DMS153 treated with DMSO at 0.1 percent for 48 hours (cell line): Measurements from ENCODE around the gene HDHD3.
"Not testable (repeated sequence)": the region's sequence is repeated elsewhere in the genome, so short reads cannot be mapped to it uniquely, and the experiment has no call there.

ENCODE experiments used
- DNase-seq: peaks from one replicate; lab custom pipeline; 2025; ENCODE audit not compliant: unreplicated experiment; lab: John Stamatoyannopoulos, UW

HDHD3 gene, protein sequence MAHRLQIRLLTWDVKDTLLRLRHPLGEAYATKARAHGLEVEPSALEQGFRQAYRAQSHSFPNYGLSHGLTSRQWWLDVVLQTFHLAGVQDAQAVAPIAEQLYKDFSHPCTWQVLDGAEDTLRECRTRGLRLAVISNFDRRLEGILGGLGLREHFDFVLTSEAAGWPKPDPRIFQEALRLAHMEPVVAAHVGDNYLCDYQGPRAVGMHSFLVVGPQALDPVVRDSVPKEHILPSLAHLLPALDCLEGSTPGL

DNA sequence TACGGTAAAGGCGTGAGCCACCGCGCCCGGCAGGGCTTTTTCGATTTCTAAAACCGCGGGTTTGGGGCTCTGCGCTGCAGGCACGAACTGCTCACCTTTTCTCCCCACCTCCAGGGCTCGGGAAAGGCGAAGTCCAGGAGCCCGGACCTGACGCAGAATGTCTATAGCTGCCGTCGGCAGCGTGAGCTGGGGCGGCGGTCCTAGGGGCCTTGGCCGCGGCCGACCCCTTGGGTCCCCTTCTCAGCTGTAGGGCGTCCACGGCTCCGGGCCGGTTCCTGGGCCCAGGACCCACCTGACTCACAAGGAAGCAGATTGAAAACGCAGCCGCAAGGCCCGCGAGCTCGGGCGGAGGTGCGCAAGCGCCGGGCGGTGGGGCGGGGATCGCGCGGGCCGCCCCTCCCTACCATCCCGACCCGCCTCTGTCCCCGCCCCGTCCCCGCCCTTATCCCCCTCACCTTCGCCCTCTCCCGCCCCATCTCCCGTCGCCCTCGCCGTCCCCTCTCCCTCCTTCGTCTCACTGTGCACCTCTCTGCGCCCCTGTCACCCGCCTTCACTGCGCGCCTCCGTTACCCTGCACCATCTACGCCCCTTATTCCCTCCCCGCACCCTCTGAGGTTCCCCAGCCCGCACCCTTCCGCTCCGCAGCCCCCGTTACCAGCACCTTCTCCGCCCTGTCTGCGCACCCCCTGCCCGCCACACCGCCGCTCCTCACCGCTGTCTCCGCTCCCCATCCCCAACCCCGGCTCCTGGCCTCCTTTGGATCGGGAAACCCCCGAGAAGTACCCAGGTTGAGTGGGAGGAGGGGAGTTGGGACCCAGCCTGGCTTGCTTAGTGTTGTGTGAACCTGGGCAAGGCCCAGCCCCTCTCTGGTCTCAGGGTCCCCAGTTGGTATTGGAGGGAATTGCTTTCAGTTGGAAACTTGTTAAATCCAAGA lies at the start of gene HDHD3:
Gene HDHD3 (minus strand): TSS at position 353 of the 934 bp plus-strand sequence. CDS start 2,632 bp downstream, outside the sequence.
- no peak for DNase-seq

DNA sequence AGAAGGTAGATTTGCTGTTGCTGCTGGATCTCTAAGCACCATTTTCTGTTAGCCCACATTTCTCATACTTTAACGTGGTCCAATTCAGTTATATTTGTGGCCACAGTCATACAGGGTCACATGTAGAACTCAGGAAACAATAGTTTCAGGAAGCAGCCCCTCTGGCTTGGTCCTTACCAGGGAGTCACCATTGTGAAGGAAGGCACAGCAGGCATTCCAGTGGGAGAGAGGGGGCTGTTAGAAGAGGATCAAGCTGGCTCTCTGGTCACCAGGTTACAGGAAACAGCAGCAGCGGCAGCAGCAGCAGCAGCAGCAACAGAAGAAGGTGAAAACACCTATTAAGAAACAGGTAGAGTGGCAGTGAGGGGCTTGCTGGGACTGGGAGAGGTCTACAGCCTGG lies 48.3 kb upstream of the HDHD3 start:
- DNase-seq: no peak

DNA sequence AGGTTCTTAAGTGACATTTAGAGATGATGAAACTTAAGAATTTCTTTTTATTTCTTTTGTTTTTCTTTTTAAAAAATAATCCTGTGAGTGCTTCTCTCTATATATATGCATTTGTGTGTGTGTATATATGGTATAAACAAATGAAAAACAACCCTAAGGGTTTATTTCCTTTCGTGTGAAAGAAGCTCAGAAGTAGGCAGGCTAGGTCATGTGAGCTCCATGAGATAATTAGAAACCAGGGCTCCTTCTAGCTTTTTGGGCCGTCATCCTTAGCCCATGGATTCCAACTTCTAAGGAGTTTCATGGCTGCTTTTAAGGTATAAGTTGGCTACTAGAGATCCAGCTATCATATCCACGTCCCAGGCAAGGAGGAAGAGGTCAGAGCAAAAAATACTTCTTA lies 44.9 kb upstream of the HDHD3 start:
- no peak for DNase-seq

DNA sequence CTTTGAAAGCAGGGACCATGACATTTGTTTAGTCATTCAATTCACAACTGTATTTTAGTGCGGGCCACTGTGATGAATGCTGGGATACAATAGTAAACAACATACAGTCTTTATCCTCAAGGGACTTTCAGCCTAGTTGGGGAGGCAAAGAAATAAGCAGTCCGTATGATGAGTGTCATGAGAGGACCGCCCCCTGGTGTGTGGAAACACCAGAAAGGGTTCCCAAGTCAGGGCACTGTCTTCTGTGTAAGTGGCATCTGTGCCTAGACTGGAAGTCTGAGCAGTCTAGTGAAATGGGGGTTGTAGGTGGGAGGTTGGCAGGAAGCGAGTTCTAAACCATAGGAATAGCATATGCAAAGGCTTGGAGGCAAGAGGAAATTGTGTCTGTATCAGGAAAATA lies 40.6 kb upstream of the HDHD3 start:
- no peak for DNase-seq

DNA sequence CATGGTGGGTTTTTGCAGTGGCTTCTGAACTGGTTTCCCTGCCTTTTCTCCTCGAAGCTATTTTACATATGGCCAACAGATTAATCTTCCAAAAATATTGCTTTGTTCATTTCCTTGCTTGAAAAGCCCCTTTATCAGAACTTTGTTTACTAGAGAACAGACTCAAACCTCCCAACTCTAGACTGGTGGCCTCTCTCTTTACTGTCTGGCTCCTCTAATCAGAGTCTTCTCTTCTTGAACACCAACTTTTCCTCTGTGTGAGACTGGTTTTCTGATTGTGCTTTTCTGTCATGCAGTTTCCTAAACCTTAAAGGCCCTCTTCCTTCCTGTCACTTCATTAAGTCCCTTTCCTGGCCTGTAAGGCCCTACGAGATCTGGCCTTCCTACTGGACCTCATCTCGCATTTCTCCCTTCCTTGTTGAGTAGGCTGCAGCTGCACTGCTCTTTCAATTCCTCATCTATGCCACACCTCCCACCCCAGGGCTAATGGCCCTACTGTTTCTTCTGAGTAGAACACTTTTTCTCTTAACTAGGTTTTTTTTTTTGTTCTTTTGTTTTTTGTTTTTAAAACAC lies 39.4 kb upstream of the HDHD3 start:
- DNase-seq: no peak

DNA sequence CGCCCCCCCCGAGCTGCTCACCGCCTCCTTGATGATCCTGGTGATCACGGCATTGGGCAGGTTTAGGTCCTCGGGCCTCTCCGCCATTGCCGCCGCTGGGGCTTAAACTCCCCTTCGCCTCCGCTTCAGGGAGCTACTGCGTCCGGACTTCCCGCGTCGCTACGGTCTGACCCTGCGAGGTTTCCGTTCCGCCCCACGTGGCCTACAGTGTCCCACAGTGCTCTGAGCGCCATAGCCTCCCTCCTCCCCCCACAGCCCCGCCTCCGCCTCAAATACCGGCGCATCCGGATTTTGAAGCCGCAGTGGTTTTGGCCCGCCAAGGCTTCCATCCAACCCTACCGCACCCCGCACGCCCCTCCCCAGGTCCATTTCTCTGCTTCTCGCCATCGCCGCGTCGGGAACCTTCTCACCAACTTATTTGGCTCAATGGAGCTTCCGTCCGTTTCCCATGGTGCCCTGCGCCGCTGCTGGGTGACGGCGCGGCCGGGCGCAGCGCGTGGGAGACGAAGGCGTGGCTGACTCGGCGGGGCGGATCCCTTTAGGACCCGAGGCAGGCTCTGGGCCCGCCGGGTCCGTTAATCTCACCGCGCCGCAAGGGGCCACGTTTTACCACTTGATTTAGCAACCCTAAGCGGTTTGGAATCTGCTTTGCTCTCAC lies 33.5 kb upstream of the HDHD3 start, which contains the start of the genes C9orf43 and POLE3:
Gene C9orf43 (plus strand): TSS at position 541 of the 658 bp plus-strand sequence. CDS start 2,747 bp downstream, outside the sequence.
Gene POLE3 (minus strand): TSS at position 469 of the 658 bp plus-strand sequence. CDS start 382 bp downstream, at position 87.
- peak; percentile 95 for DNase-seq

DNA sequence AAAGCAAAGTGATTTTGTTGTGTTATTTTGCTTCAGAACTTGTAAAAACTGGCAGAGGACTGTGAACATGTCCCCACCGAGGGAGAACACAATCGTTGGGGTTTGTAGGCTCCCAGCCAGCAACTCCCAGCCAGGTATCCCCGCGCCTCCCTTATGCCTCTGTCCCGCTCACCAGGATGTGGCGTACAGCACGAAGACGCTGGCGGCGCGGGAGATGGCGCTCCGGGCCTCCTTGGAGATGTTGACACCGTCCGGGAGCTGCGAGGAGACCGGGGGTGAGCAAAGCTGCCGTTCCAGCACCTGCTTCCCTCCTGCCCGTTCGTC lies 33.1 kb upstream of the HDHD3 start:
- DNase-seq: no peak

DNA sequence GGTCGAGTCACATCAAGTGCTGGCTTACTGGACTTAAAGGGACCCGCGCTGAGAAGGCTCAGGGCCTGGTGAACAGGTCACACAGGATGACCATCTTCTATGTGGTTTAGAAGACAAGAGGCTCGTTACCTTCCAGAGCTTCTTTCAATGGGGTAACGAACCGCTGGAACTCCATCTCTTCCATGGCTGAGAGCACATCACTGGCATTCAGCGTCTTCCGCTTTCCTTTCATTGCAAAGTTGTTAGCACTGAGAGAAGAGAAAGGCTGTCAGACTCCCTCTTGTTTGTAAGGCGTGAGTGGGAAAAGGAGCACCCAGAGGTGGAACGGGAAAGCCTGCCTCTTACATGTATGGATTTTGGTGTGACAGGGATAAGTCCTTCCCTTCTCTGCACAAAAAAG lies 32.7 kb upstream of the HDHD3 start:
- no peak for DNase-seq

DNA sequence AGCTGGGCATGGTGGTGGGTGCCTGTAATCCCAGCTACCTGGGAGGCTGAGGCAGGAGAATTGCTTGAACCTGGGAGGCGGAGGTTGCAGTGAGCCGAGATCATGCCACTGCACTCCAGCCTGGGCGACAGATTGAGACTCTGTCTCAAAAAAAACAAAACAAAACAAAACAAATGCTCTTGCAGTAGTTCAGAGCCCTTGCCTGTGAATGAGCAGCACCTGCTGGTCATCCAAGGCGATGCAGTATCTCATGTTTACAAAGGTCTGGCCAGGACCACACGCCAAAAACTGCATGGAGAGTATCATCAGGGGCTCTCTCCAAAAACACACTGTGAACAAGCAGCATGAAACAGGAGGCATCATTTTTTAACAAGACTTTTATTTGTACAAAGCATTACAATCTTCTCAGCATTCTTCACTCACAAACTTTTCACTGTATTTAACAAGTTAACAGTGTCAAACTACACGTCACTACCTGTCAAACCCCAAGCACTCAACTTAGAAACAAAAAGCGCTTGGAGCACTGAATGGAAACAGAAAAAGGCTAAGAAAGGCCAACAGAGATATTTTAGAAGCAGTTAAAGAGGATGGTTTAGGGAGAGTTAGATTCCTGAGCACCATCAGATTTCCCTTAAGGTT lies 30.2 kb upstream of the HDHD3 start:
- peak; percentile 45 for DNase-seq

DNA sequence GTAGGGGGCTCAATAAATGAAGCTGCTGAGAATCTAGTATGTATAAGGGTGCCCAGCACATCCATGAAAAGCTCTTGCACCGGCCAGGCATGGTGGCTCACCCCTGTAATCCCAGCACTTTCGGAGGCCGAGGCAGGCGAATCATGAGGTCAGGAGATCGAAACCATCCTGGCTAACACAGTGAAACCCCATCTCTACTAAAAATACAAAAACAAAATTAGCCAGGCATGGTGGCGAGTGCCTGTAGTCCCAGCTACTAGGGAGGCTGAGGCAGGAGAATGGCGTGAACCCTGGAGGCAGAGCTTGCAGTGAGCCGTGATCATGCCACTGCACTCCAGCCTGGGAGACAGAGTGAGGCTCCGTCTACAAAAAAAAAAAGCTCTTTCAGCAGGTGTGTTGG lies 29.6 kb upstream of the HDHD3 start:
- DNase-seq: not testable (repeated sequence)

DNA sequence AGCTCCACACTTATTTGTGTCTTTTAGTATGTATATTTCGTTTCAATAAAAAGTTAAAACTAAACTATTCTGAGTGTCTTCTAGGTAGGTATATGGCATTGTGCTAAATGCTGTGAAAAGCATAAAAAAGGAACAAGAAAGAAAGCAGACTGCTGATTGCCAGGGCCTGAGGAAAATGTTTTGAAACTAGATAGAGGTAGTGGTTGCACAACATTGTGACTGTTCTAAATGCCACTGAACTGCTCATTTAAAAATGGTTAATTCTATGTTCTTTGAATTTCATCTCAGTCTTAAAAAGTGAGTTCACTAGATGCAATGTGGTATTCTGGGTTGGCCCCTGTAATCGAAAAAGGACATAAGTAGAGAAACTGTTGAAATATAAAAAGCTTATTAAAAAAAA lies 26.9 kb upstream of the HDHD3 start:
- DNase-seq: no peak

DNA sequence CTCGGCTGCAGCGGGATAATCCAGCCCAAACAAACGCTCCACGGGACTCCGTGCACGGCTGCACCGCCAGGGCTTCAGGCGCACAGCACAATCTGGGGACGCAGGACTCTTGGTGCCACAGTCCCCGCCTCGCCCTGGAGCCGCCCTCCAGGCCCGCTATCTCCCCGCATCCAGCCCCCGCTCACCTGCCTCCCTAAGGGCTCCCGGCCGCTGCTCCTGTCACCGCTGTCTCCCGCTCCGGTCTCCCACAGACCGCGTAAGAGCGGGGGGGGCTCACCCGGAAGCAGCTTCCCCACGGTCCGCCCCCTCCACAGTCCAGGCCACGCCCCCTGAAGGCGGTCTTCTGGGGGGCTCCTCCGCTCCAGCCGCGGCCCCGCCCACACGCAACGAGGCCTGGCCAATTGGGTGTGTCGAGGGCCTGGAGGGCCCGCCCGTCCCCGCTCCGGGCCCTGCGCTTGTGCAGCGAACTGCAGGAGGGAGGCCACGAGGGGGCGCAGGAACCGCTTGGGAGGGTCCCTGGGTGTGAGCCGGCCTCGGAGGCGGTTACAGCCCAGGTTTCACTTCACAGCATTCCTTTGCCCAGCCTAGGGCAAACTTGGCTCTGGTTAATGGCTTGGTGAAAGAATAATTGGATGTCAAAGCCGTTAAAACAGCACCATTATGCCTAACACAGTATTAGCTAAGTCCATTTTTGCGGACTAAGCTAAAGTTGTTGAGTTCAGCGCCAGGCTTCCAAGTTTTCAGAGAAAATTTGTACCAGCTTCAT lies 24.4 kb upstream of the HDHD3 start, which contains the start of gene ALAD:
Gene ALAD (minus strand): TSS at position 258 of the 766 bp plus-strand sequence. CDS start 7,725 bp downstream, outside the sequence.
- peak; percentile 96 for DNase-seq

DNA sequence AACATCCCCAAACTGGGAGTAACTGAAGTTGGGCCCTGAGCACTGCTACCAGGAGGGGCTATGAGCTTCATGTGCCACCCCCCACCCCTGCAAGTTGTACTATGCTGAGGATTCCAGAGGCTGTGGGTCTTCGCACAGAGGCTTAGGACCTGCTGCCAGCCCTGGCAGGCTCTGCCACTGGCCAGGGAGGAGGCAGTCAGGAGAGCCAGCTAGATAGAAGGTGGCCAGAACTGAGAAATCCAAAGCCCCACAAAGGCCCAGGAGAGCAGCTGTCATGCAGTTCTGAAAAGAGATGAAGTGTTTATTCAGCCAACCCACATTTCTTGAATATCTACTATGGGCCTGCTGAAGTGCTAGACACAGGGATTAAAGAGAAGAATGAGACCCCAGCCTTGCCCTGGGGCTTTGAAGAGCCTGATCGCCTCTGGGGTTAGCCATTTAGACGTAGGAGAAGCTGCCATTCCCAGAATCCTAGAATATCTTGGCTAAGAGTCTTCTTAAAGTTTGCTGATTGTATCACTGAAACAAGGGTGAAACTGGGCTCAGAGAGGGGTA lies 22.9 kb upstream of the HDHD3 start:
- no peak for DNase-seq

DNA sequence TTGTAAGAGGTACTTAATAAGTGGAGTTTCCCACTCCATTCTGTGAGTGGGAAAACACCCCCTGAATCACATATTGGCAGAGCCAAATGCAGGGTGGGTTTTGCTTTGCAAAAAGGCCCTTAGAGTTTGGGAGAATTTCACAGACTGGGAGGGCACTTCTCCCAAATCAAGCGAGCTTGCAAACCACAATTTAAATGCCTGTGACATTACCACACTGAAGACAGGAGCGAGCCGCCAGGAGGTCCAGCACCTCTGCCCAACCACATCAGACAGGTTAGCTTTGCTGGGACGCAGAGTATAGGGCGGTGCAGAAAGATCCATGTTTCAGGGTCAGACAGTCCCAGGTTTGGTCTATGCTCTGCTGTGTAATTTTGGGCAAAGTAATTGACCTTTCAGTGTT lies 22.0 kb upstream of the HDHD3 start:
- no peak for DNase-seq

DNA sequence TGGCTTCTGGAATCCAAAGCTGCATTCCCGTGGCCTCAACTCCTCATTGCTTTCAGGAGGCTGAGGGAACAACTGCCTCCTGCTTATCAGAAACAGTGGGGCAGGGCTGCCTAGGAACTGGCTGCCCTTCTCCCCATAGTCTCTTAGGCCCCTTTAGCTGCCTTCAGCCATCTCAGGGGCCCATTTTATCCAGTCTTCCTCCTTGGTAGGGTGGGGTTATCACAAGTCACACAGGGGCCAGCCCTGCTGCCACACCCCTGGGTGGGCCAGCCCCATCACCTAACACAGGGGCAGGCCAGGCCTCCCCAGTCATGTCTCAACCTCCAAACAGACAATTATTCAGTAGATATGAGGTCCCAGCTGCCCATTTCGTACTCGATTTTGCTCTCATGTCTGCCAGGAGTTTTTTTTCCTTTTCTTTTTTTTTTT lies 20.4 kb upstream of the HDHD3 start:
- no peak for DNase-seq

DNA sequence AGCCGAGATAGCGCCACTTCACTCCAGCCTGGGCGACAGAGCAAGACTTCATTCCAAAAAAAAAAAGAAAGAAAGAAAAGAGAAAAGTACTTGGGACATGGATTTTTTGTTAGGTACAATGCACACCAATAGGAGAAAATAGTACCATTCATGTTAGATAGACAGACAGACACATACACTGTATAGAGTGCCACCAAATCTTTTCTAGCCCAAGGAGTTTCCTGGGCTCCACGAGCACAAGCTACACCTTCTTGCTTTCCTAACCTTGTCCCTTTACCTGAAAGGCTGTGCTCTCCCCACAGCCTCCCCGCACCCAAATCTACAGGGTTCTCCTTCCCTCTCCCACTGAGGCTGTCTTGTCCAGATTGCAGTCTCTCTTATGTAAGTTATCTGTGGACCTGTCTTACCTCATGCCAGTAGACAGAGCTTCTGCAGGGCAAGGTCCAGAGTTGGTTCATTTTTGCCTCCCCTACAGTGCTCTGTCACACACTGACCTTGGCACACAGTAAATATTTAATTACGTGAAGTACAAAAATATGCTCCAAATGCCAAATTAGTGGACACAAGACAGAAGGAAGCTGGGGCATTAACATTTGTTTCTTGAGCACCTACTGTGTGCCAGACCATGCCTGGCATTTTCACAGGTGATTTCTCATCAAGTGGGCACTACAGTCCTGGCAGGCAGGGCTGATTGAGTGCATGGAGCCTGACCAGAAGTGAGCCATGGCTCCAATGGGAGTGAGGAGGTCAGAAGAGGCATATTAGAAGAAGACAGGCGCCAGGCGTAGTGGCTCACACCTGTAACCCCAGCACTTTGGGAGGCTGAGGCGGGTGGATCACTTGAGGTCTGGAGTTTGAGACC lies 18.4 kb upstream of the HDHD3 start:
- no peak for DNase-seq

DNA sequence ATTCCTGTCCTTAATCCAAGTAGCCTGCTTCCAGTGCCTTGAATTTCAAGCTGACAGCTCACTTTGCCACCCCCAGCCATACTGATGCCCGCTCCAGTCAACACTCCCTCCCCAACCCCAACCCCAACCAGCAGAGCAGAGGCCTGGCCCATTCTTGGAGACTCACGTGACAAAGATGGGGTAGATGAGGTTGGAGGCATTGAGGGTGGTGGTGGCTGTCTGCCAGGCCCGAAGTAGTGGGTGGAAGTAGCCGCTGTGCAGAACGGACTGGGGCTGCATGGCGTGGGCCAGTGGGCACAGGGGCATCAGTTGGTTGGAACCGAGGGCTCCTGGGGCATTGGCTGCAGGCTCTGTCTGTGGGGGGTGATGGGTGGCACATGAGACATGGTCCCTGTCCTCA lies 16.5 kb upstream of the HDHD3 start:
- no peak for DNase-seq

DNA sequence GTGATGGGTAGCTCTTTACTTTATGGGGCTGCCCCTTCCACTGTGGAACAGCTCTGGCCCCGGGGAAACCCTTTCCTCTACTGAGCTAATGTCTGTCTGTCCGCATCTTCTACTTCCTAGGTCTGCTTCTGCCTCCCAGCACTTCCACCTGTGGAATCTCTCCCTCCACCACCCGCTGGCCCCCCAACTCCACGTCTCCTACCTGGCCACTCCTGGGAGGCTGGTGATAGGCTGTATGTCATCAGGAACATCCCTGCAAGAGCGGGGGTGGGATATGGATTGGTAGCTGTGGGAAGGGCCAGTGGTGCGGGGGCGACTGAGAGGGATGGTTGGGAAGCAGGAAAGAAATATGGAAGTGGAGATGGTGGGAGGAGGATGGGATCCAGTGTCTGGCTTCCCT lies 15.1 kb upstream of the HDHD3 start:
- DNase-seq: no peak
